GM18526 (cell line): ENCODE data around the gene TMEM164.

ENCODE experiments used
- POLR2A ChIP-seq: IDR thresholded peaks from 3 replicates; pipeline ENCODE4 v1.6.1; 2011; ENCODE audit not compliant: insufficient read length; ENCODE audit errors: extremely low read depth

TMEM164 gene

GRCh38 chrX:110021258-110022022, 18.5 kb downstream of the TMEM164 start:
- no peak for TF ChIP-seq POLR2A

DNA sequence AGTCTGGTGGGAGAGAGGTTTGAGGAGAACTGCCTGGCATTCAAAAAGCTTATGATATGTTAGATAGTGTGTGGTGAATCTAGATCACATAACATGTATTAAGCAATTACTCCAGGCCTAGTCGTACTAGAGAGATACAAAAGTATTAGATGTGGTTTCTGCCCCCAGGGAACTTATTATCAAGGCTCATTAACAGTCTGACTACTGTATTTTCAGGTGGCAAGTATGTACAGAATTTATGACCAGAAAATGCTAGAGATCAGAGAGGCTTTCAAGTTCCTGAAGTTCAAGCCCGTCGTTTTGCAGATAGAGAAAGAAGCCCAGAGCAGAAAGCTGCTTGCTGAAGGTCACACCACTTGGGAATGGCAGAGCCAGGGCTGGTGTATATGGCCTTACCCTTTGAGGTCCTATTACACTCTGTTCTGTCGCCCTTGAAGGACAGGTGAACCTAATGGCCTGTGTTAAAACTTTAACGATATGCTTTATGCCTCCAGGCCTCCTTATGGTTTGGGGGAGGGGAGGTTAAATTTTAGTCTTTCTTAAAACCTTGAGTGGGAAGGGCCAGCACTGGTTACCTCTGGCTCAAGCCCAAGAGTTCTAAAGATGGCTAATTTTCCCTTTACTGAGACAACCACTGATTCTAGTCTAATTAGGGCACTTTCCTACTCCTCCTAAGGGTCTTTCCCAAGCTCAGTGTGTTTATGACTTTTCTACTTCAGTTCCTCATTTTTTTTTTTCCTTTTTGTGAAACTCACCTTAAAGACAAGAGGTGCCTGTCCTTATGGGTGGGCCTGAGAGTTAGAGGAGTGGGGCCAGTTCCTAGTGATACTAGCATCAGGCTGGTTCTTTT, 19.9 kb downstream of the TMEM164 start:
- TF ChIP-seq POLR2A: no peak

- TF ChIP-seq POLR2A: no peak
Measured at GRCh38 chrX:110025395-110025794, 22.5 kb downstream of the TMEM164 start.

- TF ChIP-seq POLR2A: no peak
Measured at GRCh38 chrX:110026099-110026844, 23.4 kb downstream of the TMEM164 start.

GRCh38 chrX:110032534-110033147, 29.7 kb downstream of the TMEM164 start:
- TF ChIP-seq POLR2A: no peak

DNA sequence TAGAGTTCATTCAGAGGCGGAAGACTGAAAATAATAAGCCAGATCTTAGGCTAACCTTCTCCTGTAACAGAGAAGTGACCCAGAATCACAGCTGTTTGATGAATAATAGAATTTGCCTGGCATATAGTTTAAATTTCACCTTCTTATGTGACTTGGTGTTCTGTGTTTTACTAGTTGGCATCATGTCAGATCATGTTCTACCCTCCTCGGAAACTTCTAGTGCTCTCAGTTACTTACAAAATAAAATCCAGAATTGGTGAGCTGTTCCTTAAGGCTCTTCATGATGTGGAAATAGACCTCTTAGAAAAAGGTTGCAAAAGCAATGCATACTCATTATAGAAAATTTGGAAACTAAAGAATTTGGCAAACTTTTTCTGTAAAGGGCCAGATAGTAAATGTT, 31.1 kb downstream of the TMEM164 start:
- TF ChIP-seq POLR2A: no peak

- TF ChIP-seq POLR2A: no peak
Measured at GRCh38 chrX:110036162-110037033, 33.5 kb downstream of the TMEM164 start.

DNA sequence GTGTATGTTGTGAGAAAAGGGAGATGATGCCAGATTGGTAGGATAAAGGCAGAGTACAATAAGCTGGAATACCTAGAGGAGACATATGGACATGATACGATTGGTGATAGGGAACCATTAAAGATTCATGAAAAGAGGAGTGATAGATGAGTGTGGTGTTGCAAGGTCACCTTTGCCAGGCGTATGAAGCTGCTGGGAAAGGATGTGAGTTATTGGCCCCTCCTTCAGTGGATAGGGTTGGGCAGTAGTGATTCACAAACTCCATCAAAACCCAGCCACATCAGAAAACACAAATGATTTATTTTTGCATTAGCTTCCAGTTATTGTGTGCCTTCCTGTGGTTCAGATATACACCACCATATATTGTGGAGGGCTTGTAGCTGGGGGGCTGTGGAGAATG, 34.3 kb downstream of the TMEM164 start:
- no peak for TF ChIP-seq POLR2A

- no peak for TF ChIP-seq POLR2A
Measured at GRCh38 chrX:110038900-110039299, 36.0 kb downstream of the TMEM164 start.

GRCh38 chrX:110041980-110042379, 39.1 kb downstream of the TMEM164 start:
- TF ChIP-seq POLR2A: no peak

- TF ChIP-seq POLR2A: no peak
Measured at GRCh38 chrX:110042496-110042895, 39.6 kb downstream of the TMEM164 start.

- no peak for TF ChIP-seq POLR2A
Measured at GRCh38 chrX:110043506-110043905, 40.6 kb downstream of the TMEM164 start.

- TF ChIP-seq POLR2A: no peak
Measured at GRCh38 chrX:110044346-110045249, 41.7 kb downstream of the TMEM164 start.
